GM19324 (cell line): ENCODE data around the gene CDH20.
A peak's percentile ranks its signal among the peaks of the same experiment; 100 is the strongest.
"Not testable (repeated sequence)": the region's sequence is repeated elsewhere in the genome, so short reads cannot be mapped to it uniquely, and the experiment has no call there.

ENCODE experiments used
- ATAC-seq: cut with Tn5 transposase; IDR thresholded peaks from one replicate; pipeline ENCODE4 v1.9.1; 2021; ENCODE audit warnings: mild to moderate bottlenecking, moderate library complexity; ENCODE audit not compliant: unreplicated experiment, low FRiP score

CDH20 gene

DNA sequence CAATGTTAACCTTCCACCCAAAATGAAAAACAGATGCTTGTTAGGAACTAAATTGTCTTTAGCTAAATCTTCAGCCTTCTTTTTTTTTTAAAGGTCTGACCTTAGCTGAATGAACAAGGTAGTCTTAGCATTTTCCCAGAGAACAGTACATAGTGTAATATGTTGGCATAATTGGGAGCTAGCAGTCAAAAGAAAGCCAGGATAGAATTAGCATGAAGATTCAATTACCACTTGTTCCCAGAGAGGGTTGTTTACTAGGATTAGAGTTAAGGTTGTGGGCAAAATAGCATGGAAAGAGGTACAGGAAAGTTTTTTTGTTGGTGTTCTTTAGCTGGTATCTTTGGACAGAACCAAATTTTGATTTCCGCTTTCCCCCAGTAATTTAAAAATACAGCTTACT, 6.9 kb downstream of the CDH20 start:
- ATAC-seq = no peak

DNA sequence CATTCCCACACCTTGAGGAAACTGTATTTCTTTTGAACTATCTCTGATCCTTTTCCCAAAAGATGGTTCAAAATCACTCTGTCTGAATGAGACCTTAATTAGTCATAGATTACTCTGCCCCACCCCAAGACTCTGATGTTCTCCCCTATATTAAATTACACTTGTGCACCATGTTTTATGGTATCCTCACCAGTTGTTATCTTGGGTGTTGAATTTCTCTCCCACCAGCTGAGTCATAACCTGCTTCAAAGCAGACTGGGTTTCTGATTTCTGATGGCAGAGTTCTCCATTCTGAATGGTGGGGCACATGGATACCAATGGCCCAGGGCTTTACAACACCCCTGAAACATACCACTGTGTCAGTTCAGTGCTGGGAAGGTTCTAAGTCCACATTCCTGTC, 15.0 kb downstream of the CDH20 start:
- ATAC-seq = no peak

- ATAC-seq = no peak
These were observed 17.3 kb downstream of the CDH20 start for GRCh38 chr18:61350578-61350977.

- no peak for ATAC-seq
These were observed 18.8 kb downstream of the CDH20 start for GRCh38 chr18:61352059-61352458.

DNA sequence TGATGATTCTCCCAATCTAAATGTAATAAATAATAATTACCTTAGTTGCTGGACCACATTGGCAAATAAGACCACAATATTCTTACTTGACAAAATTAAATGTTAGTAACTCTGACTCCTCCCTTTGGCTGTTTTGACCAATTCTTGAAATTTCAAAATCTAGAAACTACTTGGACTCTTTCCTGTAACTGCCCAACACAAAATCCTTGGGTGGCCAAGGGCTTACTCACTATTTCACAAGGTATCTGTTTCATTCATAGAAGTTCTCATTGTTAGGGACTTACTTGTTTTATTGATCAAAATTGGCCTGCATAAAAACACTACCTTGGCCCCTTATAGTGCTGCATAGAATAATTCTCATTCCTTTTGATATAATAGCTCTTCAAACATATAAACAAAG, 19.4 kb downstream of the CDH20 start:
- no peak for ATAC-seq

- peak; percentile 82 for ATAC-seq
These were observed 27.5 kb downstream of the CDH20 start for GRCh38 chr18:61360404-61361383.

DNA sequence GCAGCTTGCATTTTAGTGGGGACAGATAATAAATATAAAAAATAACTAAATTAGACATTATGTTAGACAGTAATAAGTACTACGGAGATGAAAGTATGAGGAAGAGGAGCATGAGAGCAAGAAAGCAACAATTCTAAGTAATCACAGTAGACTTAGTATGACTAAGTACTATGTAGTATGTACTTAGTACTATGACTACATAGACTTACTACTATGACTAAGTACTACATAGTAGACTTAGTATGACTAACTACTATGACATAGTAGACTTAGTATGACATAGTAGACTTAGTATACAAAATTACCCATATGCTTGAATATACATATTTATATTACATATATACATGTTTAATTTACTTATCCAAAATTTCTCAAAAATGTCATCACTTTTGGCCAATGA, 29.3 kb downstream of the CDH20 start:
- no peak for ATAC-seq

DNA sequence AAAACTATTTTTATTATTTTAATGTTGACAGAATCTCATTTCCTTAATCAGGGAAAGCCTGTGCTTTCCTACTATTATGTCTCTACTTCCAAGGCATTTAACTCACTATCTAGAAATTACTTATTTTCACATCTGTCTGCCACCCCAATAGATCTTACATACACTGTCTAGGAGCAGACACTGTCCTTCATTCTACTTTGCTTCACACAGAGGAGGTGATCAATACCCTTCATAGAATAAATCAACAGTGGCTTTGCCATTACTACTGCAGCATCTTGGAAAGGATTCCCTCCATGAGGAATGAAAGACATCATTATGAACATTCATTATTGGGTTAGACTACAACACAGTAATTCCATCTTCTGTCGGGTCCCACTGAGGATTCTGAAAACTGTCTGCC, 31.7 kb downstream of the CDH20 start:
- ATAC-seq = no peak

DNA sequence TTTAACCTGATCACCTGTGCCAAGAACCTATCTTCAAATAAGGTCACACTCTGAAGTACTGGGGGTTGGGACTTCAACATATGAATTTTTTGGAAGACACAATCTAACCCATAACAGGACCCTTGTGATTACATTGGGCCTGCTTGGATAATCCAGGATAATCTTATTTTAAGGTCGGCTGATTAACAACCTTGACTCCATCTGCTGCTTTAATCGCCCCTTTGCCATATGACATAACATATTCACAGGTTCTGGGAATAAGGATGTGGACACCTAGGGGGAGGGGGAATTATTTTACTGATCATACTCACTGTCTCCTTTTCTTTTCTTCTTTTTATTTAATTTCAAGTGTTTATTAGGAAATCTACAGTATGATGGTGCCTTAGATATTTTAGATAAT, 34.8 kb downstream of the CDH20 start:
- ATAC-seq = no peak

- ATAC-seq = not testable (repeated sequence)
These were observed 36.4 kb downstream of the CDH20 start for GRCh38 chr18:61369671-61370070.

- ATAC-seq = no peak
These were observed 37.9 kb downstream of the CDH20 start for GRCh38 chr18:61371111-61371510.

- no peak for ATAC-seq
These were observed 46.6 kb downstream of the CDH20 start for GRCh38 chr18:61379827-61380226.

- ATAC-seq = no peak
These were observed 54.8 kb downstream of the CDH20 start for GRCh38 chr18:61388010-61388409.

GRCh38 chr18:61394983-61395382, 61.8 kb downstream of the CDH20 start:
- no peak for ATAC-seq

GRCh38 chr18:61397222-61397621, 64.0 kb downstream of the CDH20 start:
- no peak for ATAC-seq

DNA sequence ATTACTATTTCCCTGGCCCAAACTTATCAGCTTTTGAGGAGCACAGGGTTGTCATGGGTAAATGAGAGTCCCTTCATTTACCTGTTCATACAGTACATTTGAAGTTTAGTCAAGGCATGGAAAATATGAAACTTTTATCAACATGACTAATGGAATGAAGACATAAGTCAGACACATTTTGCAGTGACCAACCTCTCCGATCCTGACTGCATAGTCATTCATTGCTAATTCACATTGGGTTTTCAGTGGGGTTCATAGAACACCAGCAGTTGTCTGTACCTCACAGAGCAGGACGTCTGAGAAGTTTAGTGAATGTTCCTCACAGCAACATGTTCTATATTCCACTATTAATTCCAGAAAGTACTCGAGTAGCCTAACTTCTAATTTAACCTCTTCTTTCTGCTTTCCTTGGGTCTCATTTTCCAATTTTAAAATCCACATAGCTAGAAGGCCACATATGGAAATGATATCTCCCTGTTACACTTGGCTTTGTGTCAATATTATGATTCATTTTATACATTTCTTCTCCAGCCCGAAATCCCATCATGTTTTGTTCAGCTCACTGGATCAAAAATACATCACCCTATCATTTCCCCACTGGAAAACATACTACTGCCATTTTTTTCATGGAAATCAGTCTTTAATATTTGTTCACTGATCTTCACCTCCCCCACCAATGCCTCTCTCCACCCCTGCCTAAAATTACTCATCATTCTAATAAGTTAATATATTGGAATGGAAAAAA, 65.9 kb downstream of the CDH20 start:
- no peak for ATAC-seq

DNA sequence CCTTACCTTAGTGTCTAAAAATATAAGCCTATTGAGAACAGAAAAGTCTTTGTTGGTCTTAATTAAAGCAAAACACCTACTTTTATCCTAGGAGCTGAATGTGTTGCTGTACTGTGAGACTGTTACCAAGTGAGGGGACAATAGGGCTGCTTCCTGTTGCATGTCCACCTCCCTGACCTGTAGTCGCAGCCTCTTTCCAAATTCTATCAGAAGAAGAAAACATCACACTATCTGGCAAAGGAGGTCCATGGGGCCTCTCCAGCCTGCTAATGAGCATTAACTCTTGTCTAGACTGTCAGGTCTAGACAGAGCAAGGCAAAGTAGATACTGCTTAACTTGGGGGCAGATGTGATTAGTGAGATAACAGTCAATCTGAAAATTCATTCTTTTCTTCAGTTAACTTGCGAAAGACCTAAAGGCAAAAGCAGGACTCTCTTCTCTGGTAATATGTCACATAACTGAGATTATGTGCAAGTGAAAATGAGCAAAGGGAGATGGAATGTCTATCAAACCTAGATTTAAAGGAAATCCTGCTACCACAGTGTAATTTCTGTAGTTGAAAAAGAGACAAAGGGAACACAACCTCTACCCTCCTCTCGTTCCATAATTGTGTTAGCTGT, 66.9 kb downstream of the CDH20 start:
- ATAC-seq = no peak

- ATAC-seq = no peak
These were observed 67.5 kb downstream of the CDH20 start for GRCh38 chr18:61400716-61401115.

- no peak for ATAC-seq
These were observed 69.5 kb downstream of the CDH20 start for GRCh38 chr18:61402726-61403125.

- no peak for ATAC-seq
These were observed 80.2 kb downstream of the CDH20 start for GRCh38 chr18:61413396-61413795.

- ATAC-seq = no peak
These were observed 80.9 kb downstream of the CDH20 start for GRCh38 chr18:61414086-61414485.
